Endothelial cell of umbilical vein (primary cell): Measurements from ENCODE around the gene DOCK7. TPM values are rescaled to one million over a fixed set of nuclear protein-coding genes. Genes with fewer than 3 reads are reported as not detected.

Experiments used
- BruUV-seq: library from RNA; stranded (reverse); fragments of 400-500 nt; replicated peaks from 2 replicates; lab custom pipeline; 2021; lab: Mats Ljungman, UMichigan
- CTCF ChIA-PET: fragments of 300-600, 350-600 bp; sonication (Branson Sonifier 250); formaldehyde crosslinking; loops from one replicate; lab custom pipeline; 2021; ENCODE audit warnings: antibody characterized with exemption, inconsistent platforms; lab: Charles Lee
- POLR2A ChIA-PET: fragments of 300-600, 350-600 bp; sonication (Branson Sonifier 250); formaldehyde crosslinking; loops from one replicate; lab custom pipeline; 2021; ENCODE audit warnings: antibody characterized with exemption, inconsistent platforms; lab: Charles Lee
- DNase-seq: peaks from one replicate; pipeline ENCODE4 v3.0.0-alpha.2; 2011; ENCODE audit warnings: low read depth, low spot score
- FAIRE-seq: peaks from 2 replicates; lab custom pipeline; 2011; peaks lifted over from hg19 to GRCh38; lab: Jason Lieb, UNC
- H2AFZ ChIP-seq: 2 replicates; pipeline ENCODE4 v1.6.0; 2012; ENCODE audit warnings: low read depth, low read length, control low read depth, inconsistent platforms
- H3K27ac ChIP-seq: 2 replicates; pipeline ENCODE4 v1.5.1; 2011; ENCODE audit warnings: low read depth, mild to moderate bottlenecking, control low read depth, low read length, moderate library complexity; ENCODE audit not compliant: insufficient read depth
- H3K27me3 ChIP-seq, 2 experiments: 2 replicates each; pipeline versions ENCODE4 v1.6.0 to v1.6.1; 2011; ENCODE audit warnings: low read length in 2 of 2, mixed read lengths in 1 of 2; ENCODE audit not compliant: control insufficient read depth in 2 of 2, insufficient read depth in 2 of 2
- H3K36me3 ChIP-seq, 2 experiments: 2 replicates in 1 of 2; 3 replicates in 1 of 2; pipeline ENCODE4 v1.5.1; 2011; ENCODE audit warnings: low read length in 2 of 2, mild to moderate bottlenecking in 1 of 2, moderate library complexity in 1 of 2; ENCODE audit not compliant: control insufficient read depth in 2 of 2, insufficient read depth in 2 of 2; ENCODE audit errors: extremely low read depth in 1 of 2
- H3K4me1 ChIP-seq: 3 replicates; pipeline ENCODE4 v1.5.1; 2011; ENCODE audit warnings: mild to moderate bottlenecking, low read length; ENCODE audit not compliant: control insufficient read depth, insufficient read depth; ENCODE audit errors: extremely low read depth
- H3K4me2 ChIP-seq: 2 replicates; pipeline ENCODE4 v1.6.1; 2011; ENCODE audit warnings: low read length, control low read depth, mixed read lengths; ENCODE audit not compliant: insufficient read depth
- H3K4me3 ChIP-seq, 3 experiments: fragments of 200-600 bp in 1 of 3; sonication (generic), shearing (Covaris generic) in 1 of 3; replicated peaks in 1 of 3; 2 replicates each; pipeline ENCODE4 v1.5.1; 2011 to 2016; ENCODE audit warnings: control low read depth in 3 of 3, low read length in 3 of 3, mild to moderate bottlenecking in 2 of 3, inconsistent platforms in 1 of 3, low read depth in 1 of 3, moderate library complexity in 1 of 3; ENCODE audit not compliant: insufficient read depth in 1 of 3
- H3K79me2 ChIP-seq: 2 replicates; pipeline ENCODE4 v1.6.0; 2012; ENCODE audit warnings: low read length, inconsistent platforms; ENCODE audit not compliant: control insufficient read depth, insufficient read depth
- H3K9ac ChIP-seq: replicated peaks from 2 replicates; pipeline ENCODE3; 2011; ENCODE audit warnings: low read length, control low read depth; ENCODE audit not compliant: insufficient read depth; ENCODE audit errors: extremely low read depth
- H3K9me1 ChIP-seq: replicated peaks from 3 replicates; pipeline ENCODE4 v1.6.0; 2011; ENCODE audit warnings: mild to moderate bottlenecking, low read length; ENCODE audit not compliant: control insufficient read depth, insufficient read depth; ENCODE audit errors: extremely low read depth
- H3K9me3 ChIP-seq: replicated peaks from 2 replicates; pipeline ENCODE4 v1.5.1; 2012; ENCODE audit warnings: low read length, inconsistent platforms; ENCODE audit not compliant: control insufficient read depth, insufficient read depth
- H4K20me1 ChIP-seq: replicated peaks from 2 replicates; pipeline ENCODE3; 2011; ENCODE audit warnings: mild to moderate bottlenecking, low read length; ENCODE audit not compliant: control insufficient read depth, insufficient read depth; ENCODE audit errors: extremely low read depth
- EZH2 ChIP-seq: IDR thresholded peaks from 2 replicates; pipeline ENCODE4 v1.6.1; 2012; ENCODE audit warnings: borderline replicate concordance, low read depth, mild to moderate bottlenecking, moderate library complexity, low read length, inconsistent platforms; ENCODE audit not compliant: severe bottlenecking
- FOS ChIP-seq: IDR thresholded peaks from 2 replicates; pipeline ENCODE4 v1.6.1; 2011; ENCODE audit warnings: mild to moderate bottlenecking, low read length, moderate library complexity, borderline replicate concordance; ENCODE audit not compliant: insufficient read depth
- GATA2 ChIP-seq: IDR thresholded peaks from 2 replicates; pipeline ENCODE4 v1.7.0; 2011; ENCODE audit warnings: low read depth, mild to moderate bottlenecking, moderate library complexity, mixed read lengths, low read length; ENCODE audit not compliant: insufficient read length, insufficient read depth
- JUN ChIP-seq: IDR thresholded peaks from 2 replicates; pipeline ENCODE4 v1.6.1; 2011; ENCODE audit warnings: borderline replicate concordance, low read depth; ENCODE audit not compliant: insufficient read length, insufficient read depth
- MYC ChIP-seq: IDR thresholded peaks from one replicate; pipeline ENCODE4 v1.6.1; 2011; ENCODE audit warnings: mild to moderate bottlenecking, low read depth, low read length
- POLR2A ChIP-seq: IDR thresholded peaks from 2 replicates; pipeline ENCODE4 v1.6.1; 2012; ENCODE audit warnings: low read depth, mild to moderate bottlenecking, control low read depth, low read length
- POLR2AphosphoS5 ChIP-seq: IDR thresholded peaks from 2 replicates; pipeline ENCODE4 v1.6.1; 2012; ENCODE audit warnings: low read depth, mild to moderate bottlenecking, control low read depth, low read length, moderate library complexity; ENCODE audit not compliant: insufficient read depth
- dilution Hi-C: fragments of 300-500 bp; cut with MboI; formaldehyde crosslinking; loops from one replicate; pipeline ENCODE4 v1.15.0; 2019; ENCODE audit warnings: low sequenced_read_pairs; ENCODE audit not compliant: extremely low pct_ligation_motif_present
- intact Hi-C: fragments of 100-400 bp; cut with micrococcal nuclease; formaldehyde crosslinking; loops from one replicate; pipeline ENCODE4 v1.10.0; 2022
- polyA plus RNA-seq, 4 experiments: library from polyadenylated mRNA; depleted of rRNA in 3 of 4; stranded (reverse) in 3 of 4; unstranded in 1 of 4; fragments of >200 nt; gene quantifications; 2 replicates each; pipeline versions ENCODE4 v1.2.1 to v1.2.3, GENCODE V29; 2011 to 2012; ENCODE audit warnings: missing spikeins in 1 of 4
- total RNA-seq: library from RNA; stranded (reverse); gene quantifications from 2 replicates; pipeline ENCODE4 v1.2.3, GENCODE V29; 2021
- TF ChIP-seq, protein P1 (sequence below): IDR thresholded peaks from 2 replicates; pipeline ENCODE4 v1.6.1; 2011; ENCODE audit not compliant: insufficient read depth, insufficient read length
- TF ChIP-seq, protein P2 (sequence below), 2 donors: IDR thresholded peaks; 1 replicate in 1 of 2; 2 replicates in 1 of 2; pipeline ENCODE4 v1.5.1; 2011; ENCODE audit warnings: low read length in 2 of 2, mild to moderate bottlenecking in 2 of 2, moderate library complexity in 2 of 2, control low read depth in 1 of 2, inconsistent platforms in 1 of 2, low read depth in 1 of 2; ENCODE audit not compliant: insufficient read depth in 1 of 2; ENCODE audit errors: extremely low read depth in 1 of 2

Gene DOCK7
- total and polyA plus RNA-seq, 2 donors (not counting 3 experiments of a cell fraction or from before 2014, with no cell fraction given) = 9.4 to 31.9 TPM

DNA sequence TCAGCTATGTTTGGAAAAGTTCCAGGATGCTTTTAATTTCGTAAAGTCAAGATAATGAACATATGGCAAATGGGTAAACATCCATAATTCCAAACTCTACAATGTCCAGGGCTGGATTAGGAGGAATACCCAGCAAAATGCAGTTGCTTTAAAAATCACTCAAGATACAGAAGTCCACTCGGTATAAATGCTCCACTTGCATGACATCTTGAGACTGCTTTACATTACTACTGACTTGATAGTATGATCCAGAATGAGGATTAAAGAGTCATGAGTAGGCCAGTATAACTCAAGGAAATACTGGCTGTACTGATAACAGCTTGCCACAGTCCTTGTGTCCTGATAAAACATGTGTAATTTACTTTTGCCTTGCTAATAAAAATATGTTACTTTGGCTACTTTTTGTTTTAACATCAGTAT is 149.1 kb downstream of the DOCK7 start:
- dilution Hi-C loops = no loop called here
- H4K20me1 ChIP-seq = no peaks in the 10 kb centered on the region
- H3K79me2 ChIP-seq = no peaks in the 10 kb centered on the region
- DNase-seq (peak; percentile 12), FAIRE-seq (no peak)
- no peaks in the 10 kb centered on the region for H3K9me1 ChIP-seq
- H3K27me3 ChIP-seq = no peaks in the 10 kb centered on the region
- POLR2A ChIA-PET = no interaction called here
- H3K4me2 ChIP-seq = no peak overlapping the region
- no peak overlapping the region for H3K9ac ChIP-seq
- intact Hi-C loops = no loop called here
- H3K9me3 ChIP-seq = no peaks in the 10 kb centered on the region
- H3K4me3 ChIP-seq = no peak overlapping the region
- no peak overlapping the region for H2AFZ ChIP-seq
- TF ChIP-seq, protein P1, sequence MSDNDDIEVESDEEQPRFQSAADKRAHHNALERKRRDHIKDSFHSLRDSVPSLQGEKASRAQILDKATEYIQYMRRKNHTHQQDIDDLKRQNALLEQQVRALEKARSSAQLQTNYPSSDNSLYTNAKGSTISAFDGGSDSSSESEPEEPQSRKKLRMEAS = no peak
- TF ChIP-seq POLR2A (no peak), POLR2AphosphoS5 (no peak), GATA2 (no peak), FOS (no peak), EZH2 (no peak), JUN (no peak), MYC (no peak)
- TF ChIP-seq, protein P2, sequence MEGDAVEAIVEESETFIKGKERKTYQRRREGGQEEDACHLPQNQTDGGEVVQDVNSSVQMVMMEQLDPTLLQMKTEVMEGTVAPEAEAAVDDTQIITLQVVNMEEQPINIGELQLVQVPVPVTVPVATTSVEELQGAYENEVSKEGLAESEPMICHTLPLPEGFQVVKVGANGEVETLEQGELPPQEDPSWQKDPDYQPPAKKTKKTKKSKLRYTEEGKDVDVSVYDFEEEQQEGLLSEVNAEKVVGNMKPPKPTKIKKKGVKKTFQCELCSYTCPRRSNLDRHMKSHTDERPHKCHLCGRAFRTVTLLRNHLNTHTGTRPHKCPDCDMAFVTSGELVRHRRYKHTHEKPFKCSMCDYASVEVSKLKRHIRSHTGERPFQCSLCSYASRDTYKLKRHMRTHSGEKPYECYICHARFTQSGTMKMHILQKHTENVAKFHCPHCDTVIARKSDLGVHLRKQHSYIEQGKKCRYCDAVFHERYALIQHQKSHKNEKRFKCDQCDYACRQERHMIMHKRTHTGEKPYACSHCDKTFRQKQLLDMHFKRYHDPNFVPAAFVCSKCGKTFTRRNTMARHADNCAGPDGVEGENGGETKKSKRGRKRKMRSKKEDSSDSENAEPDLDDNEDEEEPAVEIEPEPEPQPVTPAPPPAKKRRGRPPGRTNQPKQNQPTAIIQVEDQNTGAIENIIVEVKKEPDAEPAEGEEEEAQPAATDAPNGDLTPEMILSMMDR (IDR thresholded peaks at IDR 0.05; ENCODE audit: extremely low read depth in 1 of 2, insufficient read depth in 1 of 2, low read depth in 1 of 2, low read length in 2 of 2) = no peak
- BruUV-seq = no TSS peak
- CTCF ChIA-PET = interaction anchor here (1.5 to 1.7 kb wide), 2 partner anchors 10 to 207 kb away, joined by 5 to 6 read pairs; no protein-coding TSS in a partner anchor
- H3K36me3 ChIP-seq = peaks cover 0 to 10% of the 10 kb centered on the region in 2 experiments
- no peaks in the 10 kb centered on the region for H3K4me1 ChIP-seq
- H3K27ac ChIP-seq = no peak overlapping the region
